ENCODE measurements around the gene NOM1. TPM values are rescaled to one million over a fixed set of nuclear protein-coding genes. Genes with fewer than 3 reads are reported as not detected.

Gene NOM1
- total RNA-seq, 1 donor from 2014 or later: 19.7 TPM

- Histone ChIP-seq H2AFZ (ENCODE audit: low read depth, low read length) (no peak overlapping the region), H3K4me1 (ENCODE audit: insufficient read depth, low read length) (no peaks in the 10 kb centered on the region), H3K9me3 (ENCODE audit: insufficient read depth, low read depth, low read length) (no peaks in the 10 kb centered on the region), H3K9ac (ENCODE audit: low read length) (no peak overlapping the region), H3K4me2 (ENCODE audit: low read length) (no peak overlapping the region), H3K4me3 (ENCODE audit: insufficient read depth, low read depth, low read length) (no peak overlapping the region), H3K27me3 (ENCODE audit: insufficient read depth, low read length) (peaks cover 3% of the 10 kb centered on the region), H3K79me2 (ENCODE audit: insufficient read depth, low read length) (no peaks in the 10 kb centered on the region), H4K20me1 (ENCODE audit: insufficient read depth, low read length) (no peaks in the 10 kb centered on the region), H3K27ac (ENCODE audit: low read depth, low read length) (no peak overlapping the region), H3K36me3 (ENCODE audit: insufficient read depth, low read length) (no peaks in the 10 kb centered on the region)
- FAIRE-seq (no peak), DNase-seq (ENCODE audit: low read depth) (no peak)
- Mint-ChIP-seq H3K4me3 (ENCODE audit: unreplicated experiment) (no peak overlapping the region), H3K4me1 (ENCODE audit: low read depth, unreplicated experiment) (no peaks in the 10 kb centered on the region), H3K9me3 (ENCODE audit: unreplicated experiment) (no peaks in the 10 kb centered on the region), H3K27ac (ENCODE audit: unreplicated experiment) (no peak overlapping the region), H3K27me3 (ENCODE audit: low read depth, unreplicated experiment) (peaks cover 25% of the 10 kb centered on the region), H3K36me3 (ENCODE audit: low read depth, unreplicated experiment) (no peaks in the 10 kb centered on the region)
- TF ChIP-seq CTCF (IDR thresholded peaks at IDR 0.05; ENCODE audit: insufficient read depth, low read depth, low read length): no peak
- no peak for TF ChIP-seq EZH2 (IDR thresholded peaks at IDR 0.05; ENCODE audit: insufficient read depth, low read length)
Measured at GRCh38 chr7:156928406-156928747, 21.1 kb upstream of the NOM1 start.

- no peak overlapping the region for H3K4me3 Mint-ChIP-seq (ENCODE audit: unreplicated experiment)
- no peak overlapping the region for H3K27ac Mint-ChIP-seq (ENCODE audit: unreplicated experiment)
- Histone ChIP-seq H3K27me3 (ENCODE audit: insufficient read depth, low read length) (peaks cover 3% of the 10 kb centered on the region), H4K20me1 (ENCODE audit: insufficient read depth, low read length) (no peaks in the 10 kb centered on the region), H3K9ac (ENCODE audit: low read length) (no peak overlapping the region), H3K27ac (ENCODE audit: low read depth, low read length) (no peak overlapping the region), H3K9me3 (ENCODE audit: insufficient read depth, low read depth, low read length) (no peaks in the 10 kb centered on the region), H3K4me2 (ENCODE audit: low read length) (no peak overlapping the region), H3K4me1 (ENCODE audit: insufficient read depth, low read length) (no peaks in the 10 kb centered on the region), H2AFZ (ENCODE audit: low read depth, low read length) (no peak overlapping the region), H3K36me3 (ENCODE audit: insufficient read depth, low read length) (no peaks in the 10 kb centered on the region), H3K4me3 (ENCODE audit: insufficient read depth, low read depth, low read length) (no peak overlapping the region), H3K79me2 (ENCODE audit: insufficient read depth, low read length) (no peaks in the 10 kb centered on the region)
- DNase-seq (ENCODE audit: low read depth): no peak
- no peaks in the 10 kb centered on the region for H3K36me3 Mint-ChIP-seq (ENCODE audit: low read depth, unreplicated experiment)
- H3K4me1 Mint-ChIP-seq (ENCODE audit: low read depth, unreplicated experiment): no peaks in the 10 kb centered on the region
- no peaks in the 10 kb centered on the region for H3K9me3 Mint-ChIP-seq (ENCODE audit: unreplicated experiment)
- FAIRE-seq: no peak
- TF ChIP-seq CTCF (IDR thresholded peaks at IDR 0.05; ENCODE audit: insufficient read depth, low read depth, low read length) (no peak), EZH2 (IDR thresholded peaks at IDR 0.05; ENCODE audit: insufficient read depth, low read length) (no peak)
- H3K27me3 Mint-ChIP-seq (ENCODE audit: low read depth, unreplicated experiment): peaks cover 22% of the 10 kb centered on the region
Measured at GRCh38 chr7:156929789-156930539, 19.5 kb upstream of the NOM1 start.

GRCh38 chr7:156932006-156932405, 17.5 kb upstream of the NOM1 start:
- Histone ChIP-seq H3K36me3 (ENCODE audit: insufficient read depth, low read length) (no peaks in the 10 kb centered on the region), H3K27me3 (ENCODE audit: insufficient read depth, low read length) (peaks cover 3% of the 10 kb centered on the region), H3K4me2 (ENCODE audit: low read length) (no peak overlapping the region), H3K27ac (ENCODE audit: low read depth, low read length) (no peak overlapping the region), H3K4me1 (ENCODE audit: insufficient read depth, low read length) (no peaks in the 10 kb centered on the region), H3K4me3 (ENCODE audit: insufficient read depth, low read depth, low read length) (no peak overlapping the region), H3K79me2 (ENCODE audit: insufficient read depth, low read length) (no peaks in the 10 kb centered on the region), H3K9me3 (ENCODE audit: insufficient read depth, low read depth, low read length) (no peaks in the 10 kb centered on the region), H4K20me1 (ENCODE audit: insufficient read depth, low read length) (no peaks in the 10 kb centered on the region), H3K9ac (ENCODE audit: low read length) (no peak overlapping the region), H2AFZ (ENCODE audit: low read depth, low read length) (no peak overlapping the region)
- no peak overlapping the region for H3K27ac Mint-ChIP-seq (ENCODE audit: unreplicated experiment)
- no peaks in the 10 kb centered on the region for H3K9me3 Mint-ChIP-seq (ENCODE audit: unreplicated experiment)
- H3K4me3 Mint-ChIP-seq (ENCODE audit: unreplicated experiment): no peak overlapping the region
- DNase-seq (ENCODE audit: low read depth): no peak
- peaks cover 19% of the 10 kb centered on the region for H3K27me3 Mint-ChIP-seq (ENCODE audit: low read depth, unreplicated experiment)
- FAIRE-seq: no peak
- no peaks in the 10 kb centered on the region for H3K36me3 Mint-ChIP-seq (ENCODE audit: low read depth, unreplicated experiment)
- H3K4me1 Mint-ChIP-seq (ENCODE audit: low read depth, unreplicated experiment): peaks cover 2% of the 10 kb centered on the region
- no peak for TF ChIP-seq CTCF (IDR thresholded peaks at IDR 0.05; ENCODE audit: insufficient read depth, low read depth, low read length)
- TF ChIP-seq EZH2 (IDR thresholded peaks at IDR 0.05; ENCODE audit: insufficient read depth, low read length): no peak

Measured in astrocyte (in vitro differentiated cells and primary cell).